EL (cell line): ENCODE measurements around the gene PGM5.

Experiments
- DNase-seq: peaks from one replicate; pipeline ENCODE4 v3.0.0-alpha.2; 2016

Gene PGM5

GRCh38 chr9:68541568-68541967, 185.2 kb downstream of the PGM5 start:
- no peak for DNase-seq

- no peak for DNase-seq
These were observed 188.8 kb downstream of the PGM5 start for GRCh38 chr9:68545033-68545705.

GRCh38 chr9:68546596-68547390, 190.4 kb downstream of the PGM5 start:
- DNase-seq: no peak

- no peak for DNase-seq
These were observed 191.0 kb downstream of the PGM5 start for GRCh38 chr9:68547417-68547816.

- DNase-seq: no peak
These were observed 191.8 kb downstream of the PGM5 start for GRCh38 chr9:68548241-68548640.

- DNase-seq: no peak
These were observed 194.8 kb downstream of the PGM5 start for GRCh38 chr9:68551191-68551590.

- DNase-seq: peak; percentile 64
These were observed 196.5 kb downstream of the PGM5 start for GRCh38 chr9:68552700-68553476.

GRCh38 chr9:68555437-68556150, 199.2 kb downstream of the PGM5 start:
- no peak for DNase-seq

GRCh38 chr9:68558545-68558944, 202.1 kb downstream of the PGM5 start:
- no peak for DNase-seq

GRCh38 chr9:68560071-68560844, 203.8 kb downstream of the PGM5 start:
- peak; percentile 52 for DNase-seq

- DNase-seq: no peak
These were observed 206.1 kb downstream of the PGM5 start for GRCh38 chr9:68562461-68562860.

- no peak for DNase-seq
These were observed 211.2 kb downstream of the PGM5 start for GRCh38 chr9:68567565-68567964.

GRCh38 chr9:68574150-68574549, 217.7 kb downstream of the PGM5 start:
- DNase-seq: no peak

- no peak for DNase-seq
These were observed 219.4 kb downstream of the PGM5 start for GRCh38 chr9:68575817-68576216.

GRCh38 chr9:68577774-68578591, 221.6 kb downstream of the PGM5 start:
- DNase-seq: no peak
